HEK293 (cell line): ENCODE data around the gene TUFM.

Source experiments
- BCL11A ChIP-seq: fragments of 450-650 bp; formaldehyde crosslinking; IDR thresholded peaks from 2 replicates; pipeline ENCODE4 v1.5.1; 2016; ENCODE audit warnings: low read depth, missing biosample characterization, missing genetic modification characterization
- HOXD13 ChIP-seq: sonication (generic); formaldehyde crosslinking; IDR thresholded peaks from 2 replicates; pipeline ENCODE4 v1.8.0; 2022; ENCODE audit warnings: missing genetic modification reagents, borderline replicate concordance
- KLF10 ChIP-seq: fragments of 450-650 bp; IDR thresholded peaks from 2 replicates; pipeline ENCODE4 v1.5.1; 2018; ENCODE audit warnings: missing biosample characterization, mild to moderate bottlenecking, missing genetic modification characterization
- KLF9 ChIP-seq: fragments of 450-650 bp; formaldehyde crosslinking; IDR thresholded peaks from 2 replicates; pipeline ENCODE4 v1.5.1; 2016; ENCODE audit warnings: missing biosample characterization, missing genetic modification characterization, low read depth
- OVOL3 ChIP-seq: fragments of 450-650 bp; formaldehyde crosslinking; IDR thresholded peaks from 2 replicates; pipeline ENCODE4 v1.5.1; 2016; ENCODE audit warnings: missing biosample characterization, missing genetic modification characterization
- PATZ1 ChIP-seq: fragments of 450-650 bp; formaldehyde crosslinking; IDR thresholded peaks from 2 replicates; pipeline ENCODE4 v1.5.1; 2016; ENCODE audit warnings: missing biosample characterization, missing genetic modification characterization
- WT1 ChIP-seq: fragments of 450-650 bp; formaldehyde crosslinking; IDR thresholded peaks from 2 replicates; pipeline ENCODE4 v1.5.1; 2016; ENCODE audit warnings: missing biosample characterization, missing genetic modification characterization
- YY1 ChIP-seq: fragments of 450-650 bp; formaldehyde crosslinking; IDR thresholded peaks from 2 replicates; pipeline ENCODE4 v1.5.1; 2018; ENCODE audit warnings: missing biosample characterization, missing genetic modification characterization
- YY2 ChIP-seq: fragments of 450-650 bp; formaldehyde crosslinking; IDR thresholded peaks from 2 replicates; pipeline ENCODE4 v1.5.1; 2016; ENCODE audit warnings: missing biosample characterization, missing genetic modification characterization
- ZBTB21 ChIP-seq: fragments of 450-650 bp; formaldehyde crosslinking; IDR thresholded peaks from 2 replicates; pipeline ENCODE4 v1.5.1; 2017; ENCODE audit warnings: missing biosample characterization, missing genetic modification characterization
- ZFP41 ChIP-seq: fragments of 450-650 bp; formaldehyde crosslinking; IDR thresholded peaks from 2 replicates; pipeline ENCODE4 v1.5.1; 2016; ENCODE audit warnings: missing biosample characterization, missing genetic modification characterization, borderline replicate concordance
- ZNF112 ChIP-seq: fragments of 450-650 bp; formaldehyde crosslinking; IDR thresholded peaks from 2 replicates; pipeline ENCODE4 v1.5.0; 2017; ENCODE audit warnings: missing biosample characterization, missing genetic modification characterization
- ZNF121 ChIP-seq: fragments of 450-650 bp; formaldehyde crosslinking; IDR thresholded peaks from 2 replicates; pipeline ENCODE4 v1.5.1; 2016; ENCODE audit warnings: missing biosample characterization, missing genetic modification characterization
- ZNF133 ChIP-seq: fragments of 450-650 bp; formaldehyde crosslinking; IDR thresholded peaks from 2 replicates; pipeline ENCODE4 v1.5.1; 2016; ENCODE audit warnings: missing biosample characterization, missing genetic modification characterization
- ZNF140 ChIP-seq: fragments of 450-650 bp; formaldehyde crosslinking; IDR thresholded peaks from 2 replicates; pipeline ENCODE4 v1.5.1; 2016; ENCODE audit warnings: missing biosample characterization, missing genetic modification characterization
- ZNF175 ChIP-seq: fragments of 450-650 bp; formaldehyde crosslinking; IDR thresholded peaks from 2 replicates; pipeline ENCODE4 v1.5.1; 2016; ENCODE audit warnings: missing biosample characterization, missing genetic modification characterization
- ZNF2 ChIP-seq: fragments of 450-650 bp; formaldehyde crosslinking; IDR thresholded peaks from 2 replicates; pipeline ENCODE4 v1.5.1; 2016; ENCODE audit warnings: missing biosample characterization, missing genetic modification characterization
- ZNF202 ChIP-seq: fragments of 450-650 bp; formaldehyde crosslinking; IDR thresholded peaks from 2 replicates; pipeline ENCODE4 v1.5.1; 2016; ENCODE audit warnings: missing biosample characterization, missing genetic modification characterization, borderline replicate concordance
- ZNF23 ChIP-seq: fragments of 450-650 bp; formaldehyde crosslinking; IDR thresholded peaks from 2 replicates; pipeline ENCODE4 v1.5.1; 2016; ENCODE audit warnings: missing biosample characterization, missing genetic modification characterization, borderline replicate concordance
- ZNF292 ChIP-seq: fragments of 450-650 bp; formaldehyde crosslinking; IDR thresholded peaks from 2 replicates; pipeline ENCODE4 v1.5.1; 2016; ENCODE audit warnings: low read depth, missing biosample characterization, missing genetic modification characterization, borderline replicate concordance
- ZNF324 ChIP-seq: fragments of 450-650 bp; formaldehyde crosslinking; IDR thresholded peaks from 2 replicates; pipeline ENCODE4 v1.5.1; 2016; ENCODE audit warnings: missing biosample characterization, missing genetic modification characterization
- ZNF398 ChIP-seq: fragments of 450-650 bp; formaldehyde crosslinking; IDR thresholded peaks from 2 replicates; pipeline ENCODE4 v1.5.1; 2017; ENCODE audit warnings: missing biosample characterization, missing genetic modification characterization
- ZNF404 ChIP-seq: fragments of 450-650 bp; formaldehyde crosslinking; IDR thresholded peaks from 2 replicates; pipeline ENCODE4 v1.5.1; 2017; ENCODE audit warnings: missing biosample characterization, missing genetic modification characterization
- ZNF518A ChIP-seq: fragments of 450-650 bp; formaldehyde crosslinking; conservative IDR thresholded peaks from 2 replicates; pipeline ENCODE4 v1.5.1; 2016; ENCODE audit warnings: low read depth, missing biosample characterization, missing genetic modification characterization
- ZNF544 ChIP-seq: fragments of 450-650 bp; formaldehyde crosslinking; IDR thresholded peaks from 2 replicates; pipeline ENCODE4 v1.5.0; 2017; ENCODE audit warnings: missing biosample characterization, missing genetic modification characterization
- ZNF558 ChIP-seq: fragments of 450-650 bp; formaldehyde crosslinking; IDR thresholded peaks from 2 replicates; pipeline ENCODE4 v1.5.1; 2016; ENCODE audit warnings: missing biosample characterization, missing genetic modification characterization
- ZNF596 ChIP-seq: fragments of 450-650 bp; IDR thresholded peaks from 2 replicates; pipeline ENCODE4 v1.5.0; 2018; ENCODE audit warnings: missing biosample characterization, mild to moderate bottlenecking, missing genetic modification characterization, moderate library complexity
- ZNF623 ChIP-seq: fragments of 450-650 bp; formaldehyde crosslinking; IDR thresholded peaks from 2 replicates; pipeline ENCODE4 v1.5.1; 2016; ENCODE audit warnings: missing biosample characterization, missing genetic modification characterization
- ZNF660 ChIP-seq: fragments of 450-650 bp; IDR thresholded peaks from 2 replicates; pipeline ENCODE4 v1.5.1; 2018; ENCODE audit warnings: missing biosample characterization, mild to moderate bottlenecking, missing genetic modification characterization
- ZNF677 ChIP-seq: fragments of 450-650 bp; IDR thresholded peaks from 2 replicates; pipeline ENCODE4 v1.5.0; 2018; ENCODE audit warnings: missing biosample characterization, mild to moderate bottlenecking, missing genetic modification characterization, moderate library complexity
- ZNF747 ChIP-seq: fragments of 450-650 bp; formaldehyde crosslinking; IDR thresholded peaks from 2 replicates; pipeline ENCODE4 v1.5.1; 2016; ENCODE audit warnings: missing biosample characterization, missing genetic modification characterization
- ZNF76 ChIP-seq: fragments of 450-650 bp; formaldehyde crosslinking; IDR thresholded peaks from 2 replicates; pipeline ENCODE4; 2016; ENCODE audit warnings: low read depth, missing biosample characterization, missing genetic modification characterization, borderline replicate concordance
- ZSCAN30 ChIP-seq: fragments of 450-650 bp; IDR thresholded peaks from 2 replicates; pipeline ENCODE4 v1.5.1; 2018; ENCODE audit warnings: missing biosample characterization, mild to moderate bottlenecking, missing genetic modification characterization, moderate library complexity

Gene TUFM

GRCh38 chr16:28823873-28824716 lies 22.1 kb downstream of the TUFM start (continued):
- TF ChIP-seq ZNF398 (tag by site-specific recombination) (peak; percentile 82), ZNF324 (tag by site-specific recombination) (peak; percentile 30; the same call in 1 of the 2 replicates), YY1 (tag by site-specific recombination) (0 out of 2 replicates have a peak, but pooled peaks have one; percentile 6), WT1 (tag by site-specific recombination) (0 out of 2 replicates have a peak, but pooled peaks have one; percentile 19), ZNF23 (tag by site-specific recombination) (no peak), ZBTB21 (tag by site-specific recombination) (no peak; the same call in 1 of the 2 replicates), YY2 (tag by site-specific recombination) (no peak), HOXD13 (peak; percentile 89; the same call in 1 of the 2 replicates), ZNF112 (tag by site-specific recombination) (no peak), PATZ1 (tag by site-specific recombination) (peak; percentile 99), OVOL3 (tag by site-specific recombination) (no peak; the same call in 1 of the 2 replicates), ZNF623 (tag by site-specific recombination) (no peak), ZNF76 (peak; percentile 37; the same call in 1 of the 2 replicates), ZNF2 (tag by site-specific recombination) (0 out of 2 replicates have a peak, but pooled peaks have one; percentile 42), ZNF747 (tag by site-specific recombination) (no peak), ZNF660 (peak; percentile 72; the same call in 1 of the 2 replicates), ZNF140 (tag by site-specific recombination) (no peak), KLF9 (tag by site-specific recombination) (peak; percentile 80), ZNF596 (tag by site-specific recombination) (no peak), ZNF558 (tag by site-specific recombination) (no peak), ZNF677 (tag by site-specific recombination) (no peak), ZSCAN30 (peak; percentile 39; the same call in 1 of the 2 replicates), KLF10 (tag by site-specific recombination) (no peak; the same call in 1 of the 2 replicates), ZNF292 (tag by site-specific recombination) (no peak), ZNF175 (tag by site-specific recombination) (no peak), BCL11A (tag by site-specific recombination) (no peak), ZNF404 (tag by site-specific recombination) (no peak), ZNF544 (tag by site-specific recombination) (no peak), ZNF202 (tag by site-specific recombination) (no peak), ZNF518A (tag by site-specific recombination) (no peak; the same call in 1 of the 2 replicates), ZNF133 (tag by site-specific recombination) (no peak), ZNF121 (tag by site-specific recombination) (no peak), ZFP41 (tag by site-specific recombination) (no peak)
